GM23248 (cell line): ENCODE data around the gene FYTTD1. TPM values are rescaled to one million over a fixed set of nuclear protein-coding genes. Genes with fewer than 3 reads are reported as not detected.

Experiments used
- DNase-seq: peaks from one replicate; pipeline ENCODE4 v3.0.0-alpha.2; 2015
- H2AFZ ChIP-seq: fragments of 200-600 bp; sonication (generic); 2 replicates; pipeline ENCODE4 v1.6.1; 2016; ENCODE audit warnings: antibody characterized with exemption
- H3F3A ChIP-seq: fragments of 200-600 bp; sonication (generic); 2 replicates; pipeline ENCODE4 v1.6.1; 2016; ENCODE audit warnings: mild to moderate bottlenecking, antibody characterized with exemption, mixed run types; ENCODE audit not compliant: insufficient read depth
- H3K27ac ChIP-seq: fragments of 200-600 bp; sonication (generic); 2 replicates; pipeline ENCODE4 v1.5.1; 2016; ENCODE audit warnings: mild to moderate bottlenecking
- H3K27me3 ChIP-seq: fragments of 200-600 bp; sonication (generic); replicated peaks from 2 replicates; pipeline ENCODE4 v1.6.1; 2016; ENCODE audit warnings: mild to moderate bottlenecking; ENCODE audit not compliant: insufficient read depth
- H3K36me3 ChIP-seq: fragments of 200-600 bp; sonication (generic); 2 replicates; pipeline ENCODE4 v1.6.1; 2016; ENCODE audit warnings: low read depth, mild to moderate bottlenecking
- H3K4me1 ChIP-seq: fragments of 200-600 bp; sonication (generic); 2 replicates; pipeline ENCODE4 v1.6.1; 2016; ENCODE audit warnings: mild to moderate bottlenecking; ENCODE audit not compliant: insufficient read depth
- H3K4me2 ChIP-seq: fragments of 200-600 bp; sonication (generic); one replicate; pipeline ENCODE4 v1.6.1; 2016; ENCODE audit warnings: mild to moderate bottlenecking; ENCODE audit not compliant: unreplicated experiment
- H3K4me3 ChIP-seq: fragments of 200-600 bp; sonication (generic); 2 replicates; pipeline ENCODE4 v1.5.1; 2016; ENCODE audit warnings: mild to moderate bottlenecking
- H3K79me2 ChIP-seq: fragments of 200-600 bp; sonication (generic); 2 replicates; pipeline ENCODE4 v1.6.1; 2016; ENCODE audit warnings: mild to moderate bottlenecking; ENCODE audit not compliant: insufficient read depth
- H3K9ac ChIP-seq: fragments of 200-600 bp; sonication (generic); 2 replicates; pipeline ENCODE4 v1.6.1; 2016; ENCODE audit warnings: mild to moderate bottlenecking
- H3K9me2 ChIP-seq: fragments of 200-600 bp; sonication (generic); 2 replicates; pipeline ENCODE4 v1.6.1; 2016; ENCODE audit warnings: mixed run types, mild to moderate bottlenecking, moderate library complexity; ENCODE audit not compliant: insufficient read depth
- H3K9me3 ChIP-seq: fragments of 200-600 bp; sonication (generic); one replicate; pipeline ENCODE4 v1.6.1; 2017; ENCODE audit warnings: low read depth
- H4K20me1 ChIP-seq: fragments of 200-600 bp; sonication (generic); 2 replicates; pipeline ENCODE4 v1.6.0; 2016; ENCODE audit not compliant: insufficient read depth
- EZH2 ChIP-seq: fragments of 200-600 bp; sonication (generic); IDR thresholded peaks from 2 replicates; pipeline ENCODE4 v1.6.1; 2018; ENCODE audit warnings: antibody characterized with exemption, mild to moderate bottlenecking; ENCODE audit not compliant: insufficient read depth, poor library complexity, severe bottlenecking
- EZH2phosphoT487 ChIP-seq: fragments of 200-600 bp; sonication (generic); IDR thresholded peaks from 2 replicates; pipeline ENCODE4 v1.6.1; 2018; ENCODE audit warnings: antibody characterized with exemption, moderate library complexity, mild to moderate bottlenecking, low read depth; ENCODE audit not compliant: insufficient read depth
- WGBS, 2 experiments: methylation state at CpG; one replicate each; pipeline ENCODE4 v1.1.6; 2015 to 2017; ENCODE audit warnings: low lambda C conversion rate in 2 of 2, low coverage in 1 of 2; ENCODE audit errors: missing lambda C conversion rate in 2 of 2; 5-methylcytosine and 5-hydroxymethylcytosine counted together
- in situ Hi-C: fragments of 300-500 bp; cut with MboI; formaldehyde crosslinking; loops from 2 replicates; pipeline ENCODE4 v1.15.0; 2020
- polyA plus RNA-seq: library from polyadenylated mRNA; unstranded; fragments of >200 nt; fragmentation: Nextera tagmentation; extraction: Ambion mirVana; gene quantifications from 2 replicates; pipeline ENCODE4 v1.2.1, GENCODE V29; 2016
- total RNA-seq: library from RNA; depleted of rRNA; stranded (reverse); fragments of >200 nt; shearing (Covaris generic); gene quantifications from 2 replicates; pipeline ENCODE4 v1.2.3, GENCODE V29; 2014

The FYTTD1 gene
- total and polyA plus RNA-seq, 2 experiments from 2014 or later, result 42.0 to 90.4 TPM

DNA sequence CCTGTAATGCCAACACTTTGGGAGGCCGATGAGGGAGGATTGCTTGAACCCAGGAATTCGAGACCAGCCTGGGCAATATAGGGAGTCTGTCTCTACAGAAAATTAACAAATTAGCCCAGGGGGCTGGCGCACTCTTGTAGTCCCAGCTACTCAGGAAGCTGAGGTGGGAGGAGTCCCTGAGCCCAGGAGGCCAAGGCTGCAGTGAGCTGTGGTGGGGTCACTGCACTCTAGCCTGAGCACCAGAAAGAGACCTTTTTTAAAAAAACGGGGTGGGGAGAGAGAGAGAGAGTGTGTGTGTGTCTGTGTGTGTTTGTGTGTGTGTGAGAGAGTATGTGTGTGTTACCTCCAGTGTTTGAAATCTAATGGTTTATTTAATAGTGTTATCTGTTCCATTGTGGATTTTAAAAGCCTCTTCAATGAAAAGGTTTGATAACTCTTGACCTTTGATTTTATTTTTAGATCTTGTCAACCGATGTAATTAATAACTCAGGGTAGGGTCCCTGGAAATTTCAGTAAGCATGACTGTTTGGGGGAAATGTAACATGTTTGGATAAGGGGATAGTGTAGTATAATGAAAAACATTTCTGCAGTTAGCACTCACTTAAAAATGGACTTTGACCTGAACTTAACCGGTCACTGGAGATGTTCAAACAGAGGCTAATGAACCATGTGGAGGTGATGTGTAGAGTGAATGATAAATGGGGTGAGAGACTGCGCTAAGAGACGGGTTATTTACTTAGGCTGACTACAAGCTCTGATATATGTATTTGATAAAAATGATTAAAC is 71.1 kb downstream of the FYTTD1 start:
- DNase-seq, result no peak
- Histone ChIP-seq H3K4me2 (no peak overlapping the region), H3K9me3 (no peaks in the 10 kb centered on the region), H3K79me2 (peaks cover 70% of the 10 kb centered on the region), H3K4me3 (no peak overlapping the region), H3K9me2 (no peaks in the 10 kb centered on the region), H4K20me1 (no peaks in the 10 kb centered on the region), H3K27me3 (no peaks in the 10 kb centered on the region), H2AFZ (no peak overlapping the region), H3F3A (peaks cover 12% of the 10 kb centered on the region; the same call in 1 of the 2 replicates), H3K4me1 (peaks cover 14% of the 10 kb centered on the region), H3K27ac (no peak overlapping the region), H3K36me3 (peaks cover 23% of the 10 kb centered on the region), H3K9ac (no peak overlapping the region)
- no peak for TF ChIP-seq EZH2phosphoT487
- WGBS, 2 experiments, result 81 to 83% methylated on average over 8 of the region's 8 CpGs
- in situ Hi-C loops, result no loop called here

DNA sequence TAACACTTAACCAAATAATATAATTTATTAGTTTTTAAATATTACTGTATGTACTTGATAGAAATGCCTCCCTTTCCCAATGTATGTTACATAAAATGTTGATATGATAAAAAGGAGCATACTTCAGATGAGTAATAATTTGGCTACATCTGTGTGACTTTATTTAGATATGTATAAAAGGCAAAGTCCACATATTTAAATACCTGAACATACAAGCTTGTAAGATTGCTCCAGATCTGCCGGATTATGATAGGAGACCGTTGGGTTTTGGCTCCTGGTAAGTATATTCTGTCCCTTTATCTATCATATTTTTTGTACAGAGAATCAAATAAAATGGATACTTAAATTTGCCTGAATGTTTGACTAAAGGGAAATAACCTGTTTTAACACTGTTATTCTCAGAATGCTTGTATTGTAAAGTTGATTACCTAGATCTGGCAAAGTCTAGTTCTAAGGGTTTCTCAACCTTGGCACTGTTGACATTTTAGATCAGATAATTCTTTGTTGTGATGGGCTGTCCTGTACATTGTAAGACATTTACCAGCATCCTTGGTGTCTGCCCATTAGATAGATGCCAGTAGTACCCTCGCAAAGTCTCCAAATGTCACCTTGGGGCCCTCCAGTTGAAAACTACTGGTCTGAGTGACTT is 79.8 kb downstream of the FYTTD1 start:
- Histone ChIP-seq H3F3A (peaks cover 4% of the 10 kb centered on the region; the same call in 1 of the 2 replicates), H3K9ac (no peak overlapping the region), H3K4me2 (no peak overlapping the region), H3K27me3 (no peaks in the 10 kb centered on the region), H3K9me2 (no peaks in the 10 kb centered on the region), H3K27ac (no peak overlapping the region), H3K36me3 (peaks cover 51% of the 10 kb centered on the region), H4K20me1 (no peaks in the 10 kb centered on the region), H3K9me3 (no peaks in the 10 kb centered on the region), H3K4me3 (no peak overlapping the region), H2AFZ (no peak overlapping the region), H3K79me2 (peaks cover 16% of the 10 kb centered on the region), H3K4me1 (peaks cover 5% of the 10 kb centered on the region)
- WGBS, 2 experiments, result 96 to 98% methylated on average over 3 of the region's 3 CpGs
- in situ Hi-C loops, result no loop called here
- no peak for TF ChIP-seq EZH2
- no peak for TF ChIP-seq EZH2phosphoT487
- DNase-seq, result no peak

DNA sequence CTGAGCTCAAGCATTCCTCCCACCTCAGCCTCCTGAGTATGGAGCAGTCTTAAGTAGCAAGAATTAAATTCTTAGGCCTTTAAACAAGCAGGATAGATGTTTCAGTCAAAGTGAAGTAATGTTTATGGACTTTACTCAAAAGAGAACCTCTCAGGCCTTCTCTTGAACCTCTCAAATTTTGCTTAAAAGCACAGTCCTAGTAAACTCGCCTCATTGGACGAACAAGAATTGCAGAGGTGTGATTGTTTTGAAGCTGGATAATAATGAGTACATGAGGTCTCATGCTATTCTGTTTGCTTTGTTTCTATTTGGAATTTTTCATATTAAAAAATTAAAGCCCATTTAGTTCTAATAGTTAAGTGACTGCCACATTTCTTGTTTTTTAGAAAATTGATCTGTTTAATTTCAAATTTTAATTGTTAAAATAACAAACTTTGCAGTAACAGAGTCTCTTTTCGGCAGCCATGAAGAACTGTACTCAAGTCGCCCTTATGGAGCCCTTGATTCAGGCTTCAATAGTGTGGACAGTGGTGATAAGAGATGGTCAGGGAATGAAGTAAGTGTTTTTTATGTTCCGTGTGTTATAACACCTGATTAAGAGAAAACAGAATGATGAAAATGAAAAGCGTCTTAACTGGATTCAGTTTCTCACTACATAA is 80.8 kb downstream of the FYTTD1 start:
- WGBS, 2 experiments, result 80% methylated on average over 6 of the region's 6 CpGs
- Histone ChIP-seq H4K20me1 (no peaks in the 10 kb centered on the region), H3K9me2 (no peaks in the 10 kb centered on the region), H3K9me3 (no peaks in the 10 kb centered on the region), H3K27ac (no peak overlapping the region), H3K4me3 (no peak overlapping the region), H3K79me2 (peaks cover 16% of the 10 kb centered on the region), H3K4me2 (no peak overlapping the region), H3K36me3 (peaks cover 59% of the 10 kb centered on the region), H3K27me3 (no peaks in the 10 kb centered on the region), H3K9ac (no peak overlapping the region), H3F3A (no peaks in the 10 kb centered on the region; the same call in 1 of the 2 replicates), H2AFZ (no peak overlapping the region), H3K4me1 (no peaks in the 10 kb centered on the region)
- TF ChIP-seq EZH2 (no peak), EZH2phosphoT487 (no peak)
- DNase-seq, result no peak
- in situ Hi-C loops, result no loop called here

DNA sequence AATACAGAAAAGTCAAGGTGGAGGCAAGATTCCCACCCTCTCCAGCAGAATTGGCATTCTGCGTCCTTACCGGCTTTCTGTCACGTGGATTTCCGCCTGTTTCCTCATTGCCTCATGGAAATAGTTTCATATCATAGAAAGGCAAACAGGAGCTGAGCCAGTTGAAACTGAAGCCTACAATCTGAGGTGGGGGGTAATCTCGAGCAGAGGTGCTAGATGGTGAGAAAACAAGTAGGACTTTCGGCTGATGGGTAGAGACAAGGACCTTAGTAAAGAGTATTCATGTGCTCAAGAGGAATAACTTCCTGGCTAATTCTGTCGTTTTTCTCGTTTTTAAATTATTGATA is 81.3 kb downstream of the FYTTD1 start:
- no peaks in the 10 kb centered on the region for H3K27me3 ChIP-seq

More for the DNA sequence above, 81.3 kb downstream of the FYTTD1 start:
- Histone ChIP-seq H3K9me2 (no peaks in the 10 kb centered on the region), H4K20me1 (no peaks in the 10 kb centered on the region), H3K27ac (no peak overlapping the region), H3K36me3 (peaks cover 63% of the 10 kb centered on the region), H2AFZ (no peak overlapping the region), H3K9ac (no peak overlapping the region), H3K4me2 (no peak overlapping the region), H3K79me2 (peaks cover 11% of the 10 kb centered on the region), H3K4me1 (no peaks in the 10 kb centered on the region), H3F3A (no peaks in the 10 kb centered on the region; the same call in 1 of the 2 replicates), H3K4me3 (no peak overlapping the region), H3K9me3 (no peaks in the 10 kb centered on the region)
- 86 to 88% methylated on average over 8 of the region's 8 CpGs for WGBS, 2 experiments
- in situ Hi-C loops, result no loop called here
- no peak for DNase-seq
- TF ChIP-seq EZH2 (no peak), EZH2phosphoT487 (no peak)
